Natural killer cell (primary cell): ENCODE data around the gene PLEKHN1. TPM values are rescaled to one million over a fixed set of nuclear protein-coding genes. Genes with fewer than 3 reads are reported as not detected.
A peak's percentile ranks its signal among the peaks of the same experiment; 100 is the strongest.

ENCODE experiments used
- ATAC-seq, 3 donors: fragments of 150-1000 bp in 2 of 3; fragments of 200-7000 bp in 1 of 3; cut with Tn5 transposase; 1 replicate in 1 of 3; 2 replicates in 2 of 3; pipeline ENCODE4 v1.10.0; 2021; ENCODE audit warnings: mild to moderate bottlenecking in 2 of 3, moderate library complexity in 2 of 3
- DNase-seq, 2 donors: peaks; one replicate each; pipeline versions ENCODE4 v3.0.0 to v3.0.0-alpha.2; 2013 to 2021; ENCODE audit warnings: mixed read lengths in 1 of 2
- H3K27ac ChIP-seq: one replicate; pipeline ENCODE4 v1.5.1; 2013; ENCODE audit warnings: mild to moderate bottlenecking, low read length
- H3K27me3 ChIP-seq: one replicate; pipeline ENCODE4 v1.6.1; 2013; ENCODE audit warnings: low read length; ENCODE audit not compliant: control insufficient read depth, insufficient read depth
- H3K36me3 ChIP-seq: one replicate; pipeline ENCODE4 v1.6.1; 2013; ENCODE audit warnings: low read length; ENCODE audit not compliant: control insufficient read depth, insufficient read depth
- H3K4me1 ChIP-seq: one replicate; pipeline ENCODE4 v1.6.1; 2013; ENCODE audit warnings: low read length; ENCODE audit not compliant: control insufficient read depth, insufficient read depth
- H3K4me3 ChIP-seq: one replicate; pipeline ENCODE4 v1.5.1; 2013; ENCODE audit warnings: low read length
- H3K9me3 ChIP-seq: one replicate; pipeline ENCODE4 v1.6.1; 2013; ENCODE audit warnings: low read length; ENCODE audit not compliant: control insufficient read depth, insufficient read depth
- H3K27ac Mint-ChIP-seq, 2 donors: one replicate each; pipeline ENCODE4 v1.8.0; 2022; ENCODE audit warnings: mild to moderate bottlenecking in 2 of 2, mixed read lengths in 2 of 2, moderate library complexity in 1 of 2
- H3K27me3 Mint-ChIP-seq, 2 donors: one replicate each; pipeline ENCODE4 v1.8.0; 2022; ENCODE audit warnings: low read depth in 2 of 2, mixed read lengths in 2 of 2
- H3K36me3 Mint-ChIP-seq: one replicate; pipeline ENCODE4 v1.8.0; 2022; ENCODE audit warnings: mixed read lengths
- H3K4me1 Mint-ChIP-seq, 2 donors: one replicate each; pipeline ENCODE4 v1.8.0; 2022; ENCODE audit warnings: mixed read lengths in 2 of 2
- H3K4me3 Mint-ChIP-seq: one replicate; pipeline ENCODE4 v1.8.0; 2022; ENCODE audit warnings: mild to moderate bottlenecking, moderate library complexity, mixed read lengths
- H3K9me3 Mint-ChIP-seq, 2 donors: one replicate each; pipeline ENCODE4 v1.8.0; 2022; ENCODE audit warnings: mixed read lengths in 2 of 2
- CTCF ChIP-seq: fragments of 200-600 bp; IDR thresholded peaks from one replicate; pipeline ENCODE4 v1.8.0; 2022; ENCODE audit warnings: antibody characterized with exemption
- WGBS: methylation state at CpG from one replicate; pipeline ENCODE4 v1.1.7; 2013; ENCODE audit warnings: missing lambda C conversion rate; ENCODE audit not compliant: insufficient coverage; 5-methylcytosine and 5-hydroxymethylcytosine counted together
- intact Hi-C: fragments of 100-400 bp; cut with micrococcal nuclease; formaldehyde crosslinking; loops from one replicate; pipeline ENCODE4 v1.14.2; 2022
- total RNA-seq, 4 donors: library from RNA; stranded (reverse); fragments of 120-200 nt in 1 of 4; gene quantifications; one replicate each; pipeline versions ENCODE4 v1.2.3 to v1.2.4, GENCODE V29; 2013 to 2022

Gene PLEKHN1
- total RNA-seq, 3 donors from 2014 or later (not counting 1 experiment from before 2014, with no cell fraction given): 1.3 to 1.9 (median 1.3) TPM

GRCh38 chr1:965526-966134, 652 bp upstream of the PLEKHN1 start:
- DNase-seq: no peak
- no peak overlapping the region for H3K27ac Mint-ChIP-seq
- peaks cover 0 to 10% of the 10 kb centered on the region in 2 donors for H3K27me3 Mint-ChIP-seq

GRCh38 chr1:966704-967300, 520 bp downstream of the PLEKHN1 start:
- peaks cover 9% of the 10 kb centered on the region for H3K27me3 ChIP-seq
- H3K4me1 ChIP-seq: peaks cover 23% of the 10 kb centered on the region
- Mint-ChIP-seq H3K36me3 (no peaks in the 10 kb centered on the region), H3K27ac (peak overlapping the region in 1 of 2 donors; percentile 76), H3K27me3 (peaks cover 0 to 10% of the 10 kb centered on the region in 2 donors), H3K4me1 (no peaks in the 10 kb centered on the region), H3K4me3 (peak overlapping the region; percentile 84), H3K9me3 (no peaks in the 10 kb centered on the region)
- no peaks in the 10 kb centered on the region for H3K36me3 ChIP-seq
- no peaks in the 10 kb centered on the region for H3K9me3 ChIP-seq
- H3K4me3 ChIP-seq: peak overlapping the region; percentile 65
- peak; percentile 74 to 92 (median 83) for ATAC-seq
- peak overlapping the region; percentile 55 for H3K27ac ChIP-seq
- no peak for TF ChIP-seq CTCF
- intact Hi-C loops: no loop called here
- WGBS: under 1% methylated on average over 60 of the region's 60 CpGs
- DNase-seq: peak; percentile 63 to 82

More at GRCh38 chr1:965526-966134, 652 bp upstream of the PLEKHN1 start:
- Histone ChIP-seq H3K9me3 (no peaks in the 10 kb centered on the region), H3K4me3 (no peak overlapping the region), H3K4me1 (peaks cover 30% of the 10 kb centered on the region), H3K27ac (no peak overlapping the region), H3K36me3 (no peaks in the 10 kb centered on the region), H3K27me3 (peaks cover 4% of the 10 kb centered on the region)
- Mint-ChIP-seq H3K4me3 (peak overlapping the region; percentile 63), H3K36me3 (no peaks in the 10 kb centered on the region), H3K4me1 (no peaks in the 10 kb centered on the region), H3K9me3 (no peaks in the 10 kb centered on the region)
- no peak for TF ChIP-seq CTCF
- intact Hi-C loops: no loop called here
- WGBS: 59% methylated on average over 26 of the region's 26 CpGs
- ATAC-seq: no peak

- H3K4me3 ChIP-seq: no peak overlapping the region
Measured at GRCh38 chr1:967466-968343, 1.4 kb downstream of the PLEKHN1 start.

More at GRCh38 chr1:967466-968343, 1.4 kb downstream of the PLEKHN1 start:
- Histone ChIP-seq H3K27ac (no peak overlapping the region), H3K4me1 (peaks cover 20% of the 10 kb centered on the region), H3K9me3 (no peaks in the 10 kb centered on the region), H3K27me3 (peaks cover 13% of the 10 kb centered on the region), H3K36me3 (no peaks in the 10 kb centered on the region)
- DNase-seq (no peak), ATAC-seq (no peak)
- Mint-ChIP-seq H3K4me3 (peak overlapping the region; percentile 25), H3K36me3 (no peaks in the 10 kb centered on the region), H3K9me3 (no peaks in the 10 kb centered on the region), H3K4me1 (no peaks in the 10 kb centered on the region), H3K27ac (no peak overlapping the region), H3K27me3 (peaks cover 0 to 10% of the 10 kb centered on the region in 2 donors)
- TF ChIP-seq CTCF: no peak
- WGBS: 76% methylated on average over 23 of the region's 23 CpGs
- intact Hi-C loops: no loop called here
